OCI-LY7 (cell line): Measurements from ENCODE around the gene ZNF513. TPM values are rescaled to one million over a fixed set of nuclear protein-coding genes. Genes with fewer than 3 reads are reported as not detected.

Source experiments
- BruUV-seq: library from RNA; stranded (reverse); fragments of 400-500 nt; replicated peaks from 2 replicates; lab custom pipeline; 2021; lab: Mats Ljungman, UMichigan
- CTCF ChIA-PET: fragments of 300-600 bp; sonication (Branson Sonifier 250); formaldehyde crosslinking; loops from one replicate; lab custom pipeline; 2022; ENCODE audit warnings: antibody characterized with exemption; ENCODE audit not compliant: unreplicated experiment; lab: Charles Lee
- POLR2A ChIA-PET: fragments of 300-600 bp; sonication (Branson Sonifier 250); formaldehyde crosslinking; loops from one replicate; lab custom pipeline; 2022; ENCODE audit warnings: antibody characterized with exemption; lab: Charles Lee
- DNase-seq: peaks from one replicate; pipeline ENCODE4 v3.0.0-alpha.2; 2015; ENCODE audit warnings: low spot score
- H2AFZ ChIP-seq: fragments of 200-600 bp; sonication (generic), shearing (Covaris generic); 2 replicates; pipeline ENCODE4 v1.6.1; 2014; ENCODE audit warnings: mild to moderate bottlenecking, antibody characterized with exemption, low read length, moderate library complexity
- H3K27ac ChIP-seq: fragments of 200-600 bp; sonication (generic); 2 replicates; pipeline ENCODE4 v1.5.1; 2014; ENCODE audit warnings: mixed run types, low read depth, mild to moderate bottlenecking, moderate library complexity, low read length, inconsistent platforms; ENCODE audit not compliant: poor library complexity, severe bottlenecking
- H3K36me3 ChIP-seq: fragments of 200-600 bp; sonication (generic); 2 replicates; pipeline ENCODE4 v1.6.1; 2014; ENCODE audit warnings: mild to moderate bottlenecking, antibody characterized with exemption, low read length, moderate library complexity, mixed read lengths; ENCODE audit not compliant: insufficient read depth
- H3K4me1 ChIP-seq: fragments of 200-600 bp; sonication (generic); 2 replicates; pipeline ENCODE4 v1.5.1; 2014; ENCODE audit warnings: mild to moderate bottlenecking, low read length; ENCODE audit not compliant: insufficient read depth, poor library complexity, severe bottlenecking
- H3K4me2 ChIP-seq: fragments of 200-600 bp; sonication (generic); 2 replicates; pipeline ENCODE4 v1.6.1; 2014; ENCODE audit warnings: mild to moderate bottlenecking, low read length
- H3K4me3 ChIP-seq: fragments of 200-600 bp; sonication (generic); 2 replicates; pipeline ENCODE4 v1.5.1; 2014; ENCODE audit warnings: mild to moderate bottlenecking, low read depth, low read length; ENCODE audit not compliant: poor library complexity, severe bottlenecking
- H3K79me2 ChIP-seq: fragments of 200-600 bp; sonication (generic); 2 replicates; pipeline ENCODE4 v1.6.1; 2016; ENCODE audit warnings: low read depth, mild to moderate bottlenecking, low read length, moderate library complexity, mixed read lengths; ENCODE audit not compliant: insufficient read depth
- H3K9me2 ChIP-seq: fragments of 200-600 bp; sonication (generic); 2 replicates; pipeline ENCODE4 v1.6.1; 2016; ENCODE audit warnings: mild to moderate bottlenecking, low read length, mixed read lengths; ENCODE audit not compliant: insufficient read depth
- H3K9me3 ChIP-seq: fragments of 200-600 bp; sonication (generic); 2 replicates; pipeline ENCODE4 v1.6.1; 2014; ENCODE audit warnings: mild to moderate bottlenecking, mixed run types, low read length, mixed read lengths
- H4K20me1 ChIP-seq: fragments of 200-600 bp; sonication (generic); 2 replicates; pipeline ENCODE4 v1.6.1; 2014; ENCODE audit warnings: mild to moderate bottlenecking, antibody characterized with exemption, low read length, moderate library complexity, mixed read lengths; ENCODE audit not compliant: insufficient read depth
- EZH2phosphoT487 ChIP-seq: fragments of 200-600 bp; sonication (generic); IDR thresholded peaks from 2 replicates; pipeline ENCODE4 v1.6.1; 2018; ENCODE audit warnings: low read depth, borderline replicate concordance, mild to moderate bottlenecking, mixed run types, antibody characterized with exemption, low read length, moderate library complexity, mixed read lengths
- intact Hi-C: fragments of 100-400 bp; cut with micrococcal nuclease; formaldehyde crosslinking; loops from one replicate; pipeline ENCODE4 v1.10.0; 2022; ENCODE audit not compliant: unreplicated experiment
- total RNA-seq, 2 experiments: library from RNA; depleted of rRNA in 1 of 2; stranded (reverse); fragments of >200 nt in 1 of 2; shearing (Covaris generic) in 1 of 2; gene quantifications; 2 replicates each; pipeline ENCODE4 v1.2.3, GENCODE V29; 2014 to 2022
- TF ChIP-seq, protein P1 (sequence below): fragments of 200-600 bp; sonication (generic); conservative IDR thresholded peaks from 2 replicates; pipeline ENCODE4 v1.5.1; 2014; ENCODE audit warnings: mild to moderate bottlenecking, antibody characterized with exemption, low read length, moderate library complexity, mixed read lengths

ZNF513 gene
- total RNA-seq, 2 experiments from 2014 or later = 10.0 to 10.9 TPM

DNA sequence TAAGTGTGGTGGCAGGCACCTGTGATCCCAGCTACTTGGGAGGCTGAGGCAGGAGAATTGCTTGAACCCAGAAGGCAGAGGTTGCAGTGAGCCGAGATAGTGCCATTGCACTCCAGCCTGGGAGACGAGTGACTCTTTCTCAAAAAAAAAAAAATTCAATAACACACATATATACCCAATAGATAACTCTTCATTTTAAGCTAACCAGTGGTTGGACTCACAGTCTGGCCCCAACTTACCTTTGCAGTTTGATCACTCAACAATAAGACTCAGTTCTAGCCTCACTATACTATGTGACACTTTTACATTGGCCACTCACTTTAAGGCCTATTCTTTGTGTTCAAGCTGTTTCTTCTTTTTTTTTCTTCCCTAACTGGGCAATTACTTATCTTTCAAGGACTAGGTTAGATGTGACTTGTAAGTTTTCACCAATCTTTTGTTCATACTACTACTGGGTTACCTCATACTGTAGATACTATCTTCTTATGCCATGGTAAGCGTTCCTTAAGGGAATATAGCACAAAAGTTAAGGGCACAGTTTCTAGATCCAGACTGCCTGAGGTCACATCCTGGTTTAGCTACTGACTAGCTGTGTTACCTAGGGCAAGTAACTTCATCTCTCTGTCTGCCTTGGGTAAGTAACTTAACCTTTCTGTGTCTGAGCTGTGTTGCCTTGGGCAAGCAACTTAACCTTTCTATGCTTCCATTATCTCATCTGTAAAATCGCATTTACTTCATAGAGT is 17.7 kb downstream of the ZNF513 start:
- Histone ChIP-seq H3K4me1 (peaks cover 8% of the 10 kb centered on the region), H3K9me3 (no peaks in the 10 kb centered on the region), H2AFZ (no peak overlapping the region), H3K36me3 (peaks cover 72% of the 10 kb centered on the region), H3K4me2 (no peak overlapping the region), H3K9me2 (no peaks in the 10 kb centered on the region), H4K20me1 (no peaks in the 10 kb centered on the region), H3K4me3 (no peak overlapping the region), H3K27ac (no peak overlapping the region), H3K79me2 (peaks cover 14% of the 10 kb centered on the region)
- no TSS peak for BruUV-seq
- TF ChIP-seq EZH2phosphoT487 = no peak
- TF ChIP-seq, protein P1, sequence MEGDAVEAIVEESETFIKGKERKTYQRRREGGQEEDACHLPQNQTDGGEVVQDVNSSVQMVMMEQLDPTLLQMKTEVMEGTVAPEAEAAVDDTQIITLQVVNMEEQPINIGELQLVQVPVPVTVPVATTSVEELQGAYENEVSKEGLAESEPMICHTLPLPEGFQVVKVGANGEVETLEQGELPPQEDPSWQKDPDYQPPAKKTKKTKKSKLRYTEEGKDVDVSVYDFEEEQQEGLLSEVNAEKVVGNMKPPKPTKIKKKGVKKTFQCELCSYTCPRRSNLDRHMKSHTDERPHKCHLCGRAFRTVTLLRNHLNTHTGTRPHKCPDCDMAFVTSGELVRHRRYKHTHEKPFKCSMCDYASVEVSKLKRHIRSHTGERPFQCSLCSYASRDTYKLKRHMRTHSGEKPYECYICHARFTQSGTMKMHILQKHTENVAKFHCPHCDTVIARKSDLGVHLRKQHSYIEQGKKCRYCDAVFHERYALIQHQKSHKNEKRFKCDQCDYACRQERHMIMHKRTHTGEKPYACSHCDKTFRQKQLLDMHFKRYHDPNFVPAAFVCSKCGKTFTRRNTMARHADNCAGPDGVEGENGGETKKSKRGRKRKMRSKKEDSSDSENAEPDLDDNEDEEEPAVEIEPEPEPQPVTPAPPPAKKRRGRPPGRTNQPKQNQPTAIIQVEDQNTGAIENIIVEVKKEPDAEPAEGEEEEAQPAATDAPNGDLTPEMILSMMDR = no peak
- DNase-seq = no peak
- POLR2A ChIA-PET = interaction anchor here (1.3 to 1.6 kb wide), 2 partner anchors 9 to 12 kb away, joined by 4 to 6 read pairs; no protein-coding TSS in a partner anchor
- CTCF ChIA-PET = no interaction called here
- intact Hi-C loops = no loop called here

DNA sequence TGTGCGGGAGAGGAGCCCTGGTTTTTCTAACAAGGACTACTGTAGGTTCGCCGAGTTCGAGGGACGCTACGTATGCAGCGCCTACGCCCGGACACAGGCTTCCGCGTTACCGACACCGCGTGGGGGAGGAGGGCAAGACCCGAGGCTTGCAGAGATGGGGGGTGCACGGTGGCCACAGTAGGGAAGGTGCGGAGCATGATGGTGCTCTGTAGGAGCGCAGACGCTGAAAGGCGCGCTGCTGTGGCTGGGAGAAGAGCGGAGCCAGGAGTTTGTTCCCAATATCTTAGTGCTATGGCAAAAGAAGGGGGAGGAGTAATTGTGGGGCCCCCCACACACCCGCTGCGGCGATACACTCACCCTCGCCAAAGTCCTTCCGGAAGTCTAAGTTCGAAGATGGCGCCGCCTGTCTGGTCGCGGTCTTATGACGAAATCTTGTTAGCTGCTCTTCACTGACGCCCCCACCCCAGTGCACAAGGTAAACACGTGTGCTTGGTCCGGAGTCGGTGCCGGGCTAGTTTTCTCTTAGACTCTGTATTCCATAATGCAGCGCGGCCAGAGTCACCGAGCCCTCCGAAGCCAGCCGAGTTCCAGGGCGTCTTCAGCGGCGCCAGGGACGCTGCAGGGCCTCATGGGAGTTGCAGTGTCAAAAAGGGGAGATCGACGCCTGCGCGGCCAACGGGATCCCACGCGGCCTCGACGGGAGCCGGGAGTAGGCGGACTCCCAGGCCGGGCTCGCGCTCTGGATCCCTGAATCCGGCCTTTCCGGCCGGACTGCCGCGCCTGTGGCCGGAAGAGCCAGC is 24.0 kb downstream of the ZNF513 start, which contains the start of gene GTF3C2:
Gene GTF3C2 (minus strand): TSS at position 383 of the 800 bp plus-strand sequence. CDS start 13,210 bp downstream, outside the sequence.
- Histone ChIP-seq H3K27ac (peak within 1 kb of the TSS; percentile 88), H3K4me2 (peak within 1 kb of the TSS; percentile 97), H4K20me1 (0 out of 2 replicates have a peak, but pooled peaks cover 4% of the 10 kb centered on the region), H2AFZ (peak within 1 kb of the TSS; percentile 77), H3K79me2 (peaks cover 66% of the 10 kb centered on the region), H3K36me3 (peaks cover 19% of the 10 kb centered on the region), H3K4me1 (peaks cover 29% of the 10 kb centered on the region), H3K9me3 (no peaks in the 10 kb centered on the region), H3K4me3 (peak within 1 kb of the TSS; percentile 77), H3K9me2 (no peaks in the 10 kb centered on the region)
- ChIA-PET CTCF (interaction anchor here (1.2 kb wide), 1 partner anchor 38 kb away, joined by 3 read pairs; no protein-coding TSS in a partner anchor), POLR2A (interaction anchor here (0.6 to 1.9 kb wide), 6 partner anchors 13 to 271 kb away, joined by 3 to 10 read pairs (median 4); partner anchors contain the start of gene EIF2B4)
- peak; percentile 99 for DNase-seq
- BruUV-seq = no TSS peak
- TF ChIP-seq EZH2phosphoT487 = no peak
- intact Hi-C loops = loop anchor here (1.0 to 5.0 kb wide), 4 partner anchors 14 to 306 kb away; partner anchors contain the start of genes AGBL5, ATRAID, EIF2B4 and MPV17

DNA sequence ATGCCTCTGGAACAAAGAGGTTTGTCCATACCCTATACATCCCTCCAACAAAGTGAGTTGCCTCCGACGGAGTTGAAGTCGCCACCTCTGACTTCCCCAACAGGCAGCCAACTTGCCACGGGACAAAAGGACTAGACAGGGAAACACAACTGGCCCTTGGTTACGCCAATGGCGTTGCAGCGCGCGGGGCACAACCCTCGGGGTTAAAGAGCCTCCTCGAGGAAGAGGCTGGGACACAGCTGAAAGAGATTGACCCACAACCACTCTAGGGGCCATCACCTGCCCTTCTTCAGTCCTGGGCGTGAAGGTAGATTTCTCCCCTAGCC is 24.5 kb downstream of the ZNF513 start:
- H3K27ac ChIP-seq = peak overlapping the region; percentile 88
- peaks cover 29% of the 10 kb centered on the region for H3K4me1 ChIP-seq
- ChIA-PET CTCF (interaction anchor here (1.2 kb wide), 1 partner anchor 37 kb away, joined by 3 read pairs; no protein-coding TSS in a partner anchor), POLR2A (interaction anchor here (1.2 to 1.9 kb wide), 3 partner anchors 13 to 272 kb away, joined by 3 to 10 read pairs (median 5); partner anchors contain the start of gene EIF2B4)
- intact Hi-C loops = loop anchor here (1.0 to 5.0 kb wide), 4 partner anchors 14 to 305 kb away; partner anchors contain the start of genes AGBL5, ATRAID, EIF2B4 and MPV17
- no peak for DNase-seq
- H4K20me1 ChIP-seq = 0 out of 2 replicates have a peak, but pooled peaks cover 4% of the 10 kb centered on the region
- peaks cover 16% of the 10 kb centered on the region for H3K36me3 ChIP-seq
- TF ChIP-seq EZH2phosphoT487 = no peak
- TF ChIP-seq, protein P1 = no peak
- BruUV-seq = no TSS peak
- H3K4me2 ChIP-seq = peak overlapping the region; percentile 97
- peaks cover 70% of the 10 kb centered on the region for H3K79me2 ChIP-seq
- H3K4me3 ChIP-seq = peak overlapping the region; percentile 77
- H3K9me3 ChIP-seq = no peaks in the 10 kb centered on the region
- H2AFZ ChIP-seq = peak overlapping the region; percentile 77
- no peaks in the 10 kb centered on the region for H3K9me2 ChIP-seq
